ENCODE data around the gene COL4A6. TPM values are rescaled to one million over a fixed set of nuclear protein-coding genes. Genes with fewer than 3 reads are reported as not detected.

COL4A6 gene
- total and polyA plus RNA-seq, 2 donors = 1.0 to 1.4 TPM

GRCh38 chrX:108419401-108419800 lies 18.8 kb downstream of the COL4A6 start:
- H3K27me3 ChIP-seq (ENCODE audit: control insufficient read depth in 2 of 2, insufficient read depth in 1 of 2, low read length in 1 of 2) = no peaks in the 10 kb centered on the region
- no peaks in the 10 kb centered on the region for H3K36me3 ChIP-seq (ENCODE audit: control insufficient read depth in 2 of 2, insufficient read depth in 2 of 2, low read length in 1 of 2)
- 82% methylated on average over 1 of the region's 1 CpG for WGBS
- no peak overlapping the region for H3K27ac ChIP-seq (ENCODE audit: low read depth in 1 of 2, low read length in 1 of 2)
- no peak for DNase-seq (ENCODE audit: low read depth in 6 of 9, low spot score in 9 of 9)
- no peaks in the 10 kb centered on the region for H3K9me3 ChIP-seq (ENCODE audit: control insufficient read depth in 2 of 2, insufficient read depth in 1 of 2, low read length in 1 of 2)
- H3K4me3 ChIP-seq (ENCODE audit: low read length in 2 of 2) = no peak overlapping the region
- H3K4me1 ChIP-seq (ENCODE audit: control insufficient read depth in 2 of 2, insufficient read depth in 2 of 2, low read length in 2 of 2) = no peaks in the 10 kb centered on the region

- 80% methylated on average over 1 of the region's 1 CpG for WGBS
- no peaks in the 10 kb centered on the region for H3K9me3 ChIP-seq (ENCODE audit: control insufficient read depth in 2 of 2, insufficient read depth in 1 of 2, low read length in 1 of 2)
These were observed 21.0 kb downstream of the COL4A6 start for GRCh38 chrX:108417257-108417656.

GRCh38 chrX:108415891-108416290 lies 22.3 kb downstream of the COL4A6 start:
- Histone ChIP-seq H3K27me3 (ENCODE audit: control insufficient read depth in 2 of 2, insufficient read depth in 1 of 2, low read length in 1 of 2) (no peaks in the 10 kb centered on the region), H3K9me3 (ENCODE audit: control insufficient read depth in 2 of 2, insufficient read depth in 1 of 2, low read length in 1 of 2) (no peaks in the 10 kb centered on the region), H3K36me3 (ENCODE audit: control insufficient read depth in 2 of 2, insufficient read depth in 2 of 2, low read length in 1 of 2) (no peaks in the 10 kb centered on the region), H3K4me1 (ENCODE audit: control insufficient read depth in 2 of 2, insufficient read depth in 2 of 2, low read length in 2 of 2) (no peaks in the 10 kb centered on the region), H3K27ac (ENCODE audit: low read depth in 1 of 2, low read length in 1 of 2) (no peak overlapping the region), H3K4me3 (ENCODE audit: low read length in 2 of 2) (no peak overlapping the region)
- DNase-seq (ENCODE audit: low read depth in 6 of 9, low spot score in 9 of 9) = no peak
- 57% methylated on average over 2 of the region's 2 CpGs for WGBS

More at GRCh38 chrX:108417257-108417656, 21.0 kb downstream of the COL4A6 start:
- Histone ChIP-seq H3K27ac (ENCODE audit: low read depth in 1 of 2, low read length in 1 of 2) (no peak overlapping the region), H3K4me1 (ENCODE audit: control insufficient read depth in 2 of 2, insufficient read depth in 2 of 2, low read length in 2 of 2) (no peaks in the 10 kb centered on the region), H3K27me3 (ENCODE audit: control insufficient read depth in 2 of 2, insufficient read depth in 1 of 2, low read length in 1 of 2) (no peaks in the 10 kb centered on the region), H3K36me3 (ENCODE audit: control insufficient read depth in 2 of 2, insufficient read depth in 2 of 2, low read length in 1 of 2) (no peaks in the 10 kb centered on the region), H3K4me3 (ENCODE audit: low read length in 2 of 2) (no peak overlapping the region)
- DNase-seq (ENCODE audit: low read depth in 6 of 9, low spot score in 9 of 9) = no peak

GRCh38 chrX:108415146-108415545 lies 23.1 kb downstream of the COL4A6 start:
- no peak overlapping the region for H3K27ac ChIP-seq (ENCODE audit: low read depth in 1 of 2, low read length in 1 of 2)
- no peaks in the 10 kb centered on the region for H3K36me3 ChIP-seq (ENCODE audit: control insufficient read depth in 2 of 2, insufficient read depth in 2 of 2, low read length in 1 of 2)
- WGBS = 83% methylated on average over 1 of the region's 1 CpG
- H3K9me3 ChIP-seq (ENCODE audit: control insufficient read depth in 2 of 2, insufficient read depth in 1 of 2, low read length in 1 of 2) = no peaks in the 10 kb centered on the region
- H3K27me3 ChIP-seq (ENCODE audit: control insufficient read depth in 2 of 2, insufficient read depth in 1 of 2, low read length in 1 of 2) = no peaks in the 10 kb centered on the region
- no peak for DNase-seq (ENCODE audit: low read depth in 6 of 9, low spot score in 9 of 9)
- H3K4me1 ChIP-seq (ENCODE audit: control insufficient read depth in 2 of 2, insufficient read depth in 2 of 2, low read length in 2 of 2) = no peaks in the 10 kb centered on the region
- H3K4me3 ChIP-seq (ENCODE audit: low read length in 2 of 2) = no peak overlapping the region

GRCh38 chrX:108412783-108413182 lies 25.4 kb downstream of the COL4A6 start:
- H3K9me3 ChIP-seq (ENCODE audit: control insufficient read depth in 2 of 2, insufficient read depth in 1 of 2, low read length in 1 of 2) = no peaks in the 10 kb centered on the region
- H3K36me3 ChIP-seq (ENCODE audit: control insufficient read depth in 2 of 2, insufficient read depth in 2 of 2, low read length in 1 of 2) = no peaks in the 10 kb centered on the region
- DNase-seq (ENCODE audit: low read depth in 6 of 9, low spot score in 9 of 9) = no peak
- H3K4me3 ChIP-seq (ENCODE audit: low read length in 2 of 2) = no peak overlapping the region
- no peaks in the 10 kb centered on the region for H3K27me3 ChIP-seq (ENCODE audit: control insufficient read depth in 2 of 2, insufficient read depth in 1 of 2, low read length in 1 of 2)
- no peak overlapping the region for H3K27ac ChIP-seq (ENCODE audit: low read depth in 1 of 2, low read length in 1 of 2)
- H3K4me1 ChIP-seq (ENCODE audit: control insufficient read depth in 2 of 2, insufficient read depth in 2 of 2, low read length in 2 of 2) = no peaks in the 10 kb centered on the region

GRCh38 chrX:108399418-108400165 lies 38.6 kb downstream of the COL4A6 start:
- no peaks in the 10 kb centered on the region for H3K9me3 ChIP-seq (ENCODE audit: control insufficient read depth in 2 of 2, insufficient read depth in 1 of 2, low read length in 1 of 2)
- 93% methylated on average over 1 of the region's 1 CpG for WGBS
- no peaks in the 10 kb centered on the region for H3K27me3 ChIP-seq (ENCODE audit: control insufficient read depth in 2 of 2, insufficient read depth in 1 of 2, low read length in 1 of 2)
- no peak overlapping the region for H3K4me3 ChIP-seq (ENCODE audit: low read length in 2 of 2)
- no peak overlapping the region for H3K27ac ChIP-seq (ENCODE audit: low read depth in 1 of 2, low read length in 1 of 2)
- no peak for DNase-seq (ENCODE audit: low read depth in 6 of 9, low spot score in 9 of 9)
- no peaks in the 10 kb centered on the region for H3K4me1 ChIP-seq (ENCODE audit: control insufficient read depth in 2 of 2, insufficient read depth in 2 of 2, low read length in 2 of 2)
- H3K36me3 ChIP-seq (ENCODE audit: control insufficient read depth in 2 of 2, insufficient read depth in 2 of 2, low read length in 1 of 2) = no peaks in the 10 kb centered on the region

GRCh38 chrX:108397627-108398391 lies 40.4 kb downstream of the COL4A6 start:
- DNase-seq (ENCODE audit: low read depth in 6 of 9, low spot score in 9 of 9) = no peak

GRCh38 chrX:108396986-108397385 lies 41.2 kb downstream of the COL4A6 start:
- no peaks in the 10 kb centered on the region for H3K4me1 ChIP-seq (ENCODE audit: control insufficient read depth in 2 of 2, insufficient read depth in 2 of 2, low read length in 2 of 2)
- no peaks in the 10 kb centered on the region for H3K36me3 ChIP-seq (ENCODE audit: control insufficient read depth in 2 of 2, insufficient read depth in 2 of 2, low read length in 1 of 2)
- H3K9me3 ChIP-seq (ENCODE audit: control insufficient read depth in 2 of 2, insufficient read depth in 1 of 2, low read length in 1 of 2) = no peaks in the 10 kb centered on the region
- DNase-seq (ENCODE audit: low read depth in 6 of 9, low spot score in 9 of 9) = no peak
- no peaks in the 10 kb centered on the region for H3K27me3 ChIP-seq (ENCODE audit: control insufficient read depth in 2 of 2, insufficient read depth in 1 of 2, low read length in 1 of 2)
- WGBS = 97% methylated on average over 1 of the region's 1 CpG
- no peak overlapping the region for H3K27ac ChIP-seq (ENCODE audit: low read depth in 1 of 2, low read length in 1 of 2)
- no peak overlapping the region for H3K4me3 ChIP-seq (ENCODE audit: low read length in 2 of 2)

More at GRCh38 chrX:108397627-108398391, 40.4 kb downstream of the COL4A6 start:
- H3K27me3 ChIP-seq (ENCODE audit: control insufficient read depth in 2 of 2, insufficient read depth in 1 of 2, low read length in 1 of 2) = no peaks in the 10 kb centered on the region
- no peak overlapping the region for H3K4me3 ChIP-seq (ENCODE audit: low read length in 2 of 2)
- H3K27ac ChIP-seq (ENCODE audit: low read depth in 1 of 2, low read length in 1 of 2) = no peak overlapping the region
- no peaks in the 10 kb centered on the region for H3K36me3 ChIP-seq (ENCODE audit: control insufficient read depth in 2 of 2, insufficient read depth in 2 of 2, low read length in 1 of 2)
- WGBS = 94% methylated on average over 6 of the region's 6 CpGs
- H3K9me3 ChIP-seq (ENCODE audit: control insufficient read depth in 2 of 2, insufficient read depth in 1 of 2, low read length in 1 of 2) = no peaks in the 10 kb centered on the region
- no peaks in the 10 kb centered on the region for H3K4me1 ChIP-seq (ENCODE audit: control insufficient read depth in 2 of 2, insufficient read depth in 2 of 2, low read length in 2 of 2)

GRCh38 chrX:108396188-108396891 lies 41.9 kb downstream of the COL4A6 start:
- Histone ChIP-seq H3K27me3 (ENCODE audit: control insufficient read depth in 2 of 2, insufficient read depth in 1 of 2, low read length in 1 of 2) (no peaks in the 10 kb centered on the region), H3K9me3 (ENCODE audit: control insufficient read depth in 2 of 2, insufficient read depth in 1 of 2, low read length in 1 of 2) (no peaks in the 10 kb centered on the region), H3K27ac (ENCODE audit: low read depth in 1 of 2, low read length in 1 of 2) (no peak overlapping the region), H3K36me3 (ENCODE audit: control insufficient read depth in 2 of 2, insufficient read depth in 2 of 2, low read length in 1 of 2) (no peaks in the 10 kb centered on the region), H3K4me1 (ENCODE audit: control insufficient read depth in 2 of 2, insufficient read depth in 2 of 2, low read length in 2 of 2) (no peaks in the 10 kb centered on the region), H3K4me3 (ENCODE audit: low read length in 2 of 2) (no peak overlapping the region)
- DNase-seq (ENCODE audit: low read depth in 6 of 9, low spot score in 9 of 9) = no peak
- 90% methylated on average over 6 of the region's 6 CpGs for WGBS

All from thymus (tissue), 11 donors.